ENCODE data around the gene PCBP3. TPM values are rescaled to one million over a fixed set of nuclear protein-coding genes. Genes with fewer than 3 reads are reported as not detected.

PCBP3 gene
- polyA plus RNA-seq, 1 donor from 2014 or later: 1.7 TPM

DNA sequence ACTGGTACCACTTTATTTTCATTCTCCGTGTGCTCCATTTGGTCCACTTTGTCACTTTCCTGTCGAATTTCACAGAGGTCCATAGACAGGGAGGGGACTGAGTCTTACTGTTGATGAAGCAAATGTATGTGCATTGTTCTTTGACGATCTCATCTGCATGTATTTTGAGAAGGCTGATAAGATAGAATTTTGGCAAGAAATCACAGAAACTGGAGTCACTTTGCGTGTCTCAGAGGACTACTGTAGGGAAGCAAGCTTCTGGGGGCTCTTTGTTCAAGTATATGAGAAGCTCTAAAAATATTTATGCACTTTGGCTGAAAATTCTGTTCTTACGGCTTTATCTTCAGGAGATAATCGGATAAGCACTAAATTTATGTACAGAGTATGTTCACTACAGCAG lies 78.1 kb downstream of the PCBP3 start:
- Histone ChIP-seq H4K20me1 (ENCODE audit: insufficient read depth) (no peaks in the 10 kb centered on the region), H3K27me3 (ENCODE audit: insufficient read depth, low read depth, low read length) (no peaks in the 10 kb centered on the region), H2AFZ (ENCODE audit: low read depth, low read length) (no peak overlapping the region), H3K4me2 (ENCODE audit: low read length) (no peak overlapping the region), H3K36me3 (ENCODE audit: insufficient read depth, low read length) (no peaks in the 10 kb centered on the region), H3K9me2 (ENCODE audit: insufficient read depth, low read length) (no peaks in the 10 kb centered on the region), H3K9ac (ENCODE audit: low read length) (no peak overlapping the region), H3F3A (ENCODE audit: insufficient read depth, low read length, poor library complexity, severe bottlenecking) (no peaks in the 10 kb centered on the region), H3K27ac (ENCODE audit: low read length) (no peak overlapping the region), H3K79me2 (replicated peaks; ENCODE audit: insufficient read depth, low read length) (no peaks in the 10 kb centered on the region), H3K4me3 (ENCODE audit: low read length) (no peak overlapping the region), H3K9me3 (ENCODE audit: low read length) (no peaks in the 10 kb centered on the region)
- TF ChIP-seq MXI1 (conservative IDR thresholded peaks at IDR 0.05; ENCODE audit: poor library complexity, severe bottlenecking): no peak
- no peak for TF ChIP-seq EZH2 (IDR thresholded peaks at IDR 0.05; ENCODE audit: borderline replicate concordance, insufficient read depth, low read length, poor library complexity, severe bottlenecking)
- TF ChIP-seq, protein P1, sequence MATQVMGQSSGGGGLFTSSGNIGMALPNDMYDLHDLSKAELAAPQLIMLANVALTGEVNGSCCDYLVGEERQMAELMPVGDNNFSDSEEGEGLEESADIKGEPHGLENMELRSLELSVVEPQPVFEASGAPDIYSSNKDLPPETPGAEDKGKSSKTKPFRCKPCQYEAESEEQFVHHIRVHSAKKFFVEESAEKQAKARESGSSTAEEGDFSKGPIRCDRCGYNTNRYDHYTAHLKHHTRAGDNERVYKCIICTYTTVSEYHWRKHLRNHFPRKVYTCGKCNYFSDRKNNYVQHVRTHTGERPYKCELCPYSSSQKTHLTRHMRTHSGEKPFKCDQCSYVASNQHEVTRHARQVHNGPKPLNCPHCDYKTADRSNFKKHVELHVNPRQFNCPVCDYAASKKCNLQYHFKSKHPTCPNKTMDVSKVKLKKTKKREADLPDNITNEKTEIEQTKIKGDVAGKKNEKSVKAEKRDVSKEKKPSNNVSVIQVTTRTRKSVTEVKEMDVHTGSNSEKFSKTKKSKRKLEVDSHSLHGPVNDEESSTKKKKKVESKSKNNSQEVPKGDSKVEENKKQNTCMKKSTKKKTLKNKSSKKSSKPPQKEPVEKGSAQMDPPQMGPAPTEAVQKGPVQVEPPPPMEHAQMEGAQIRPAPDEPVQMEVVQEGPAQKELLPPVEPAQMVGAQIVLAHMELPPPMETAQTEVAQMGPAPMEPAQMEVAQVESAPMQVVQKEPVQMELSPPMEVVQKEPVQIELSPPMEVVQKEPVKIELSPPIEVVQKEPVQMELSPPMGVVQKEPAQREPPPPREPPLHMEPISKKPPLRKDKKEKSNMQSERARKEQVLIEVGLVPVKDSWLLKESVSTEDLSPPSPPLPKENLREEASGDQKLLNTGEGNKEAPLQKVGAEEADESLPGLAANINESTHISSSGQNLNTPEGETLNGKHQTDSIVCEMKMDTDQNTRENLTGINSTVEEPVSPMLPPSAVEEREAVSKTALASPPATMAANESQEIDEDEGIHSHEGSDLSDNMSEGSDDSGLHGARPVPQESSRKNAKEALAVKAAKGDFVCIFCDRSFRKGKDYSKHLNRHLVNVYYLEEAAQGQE (IDR thresholded peaks at IDR 0.05; ENCODE audit: borderline replicate concordance): no peak
- TF ChIP-seq RAD21 (conservative IDR thresholded peaks at IDR 0.05): no peak
- TF ChIP-seq EP300 (conservative IDR thresholded peaks at IDR 0.05; ENCODE audit: poor library complexity, severe bottlenecking): no peak
- no peak for TF ChIP-seq POLR2AphosphoS5 (IDR thresholded peaks at IDR 0.05)
- TF ChIP-seq SMC3 (conservative IDR thresholded peaks at IDR 0.05; ENCODE audit: poor library complexity): no peak
- TF ChIP-seq, protein P2, sequence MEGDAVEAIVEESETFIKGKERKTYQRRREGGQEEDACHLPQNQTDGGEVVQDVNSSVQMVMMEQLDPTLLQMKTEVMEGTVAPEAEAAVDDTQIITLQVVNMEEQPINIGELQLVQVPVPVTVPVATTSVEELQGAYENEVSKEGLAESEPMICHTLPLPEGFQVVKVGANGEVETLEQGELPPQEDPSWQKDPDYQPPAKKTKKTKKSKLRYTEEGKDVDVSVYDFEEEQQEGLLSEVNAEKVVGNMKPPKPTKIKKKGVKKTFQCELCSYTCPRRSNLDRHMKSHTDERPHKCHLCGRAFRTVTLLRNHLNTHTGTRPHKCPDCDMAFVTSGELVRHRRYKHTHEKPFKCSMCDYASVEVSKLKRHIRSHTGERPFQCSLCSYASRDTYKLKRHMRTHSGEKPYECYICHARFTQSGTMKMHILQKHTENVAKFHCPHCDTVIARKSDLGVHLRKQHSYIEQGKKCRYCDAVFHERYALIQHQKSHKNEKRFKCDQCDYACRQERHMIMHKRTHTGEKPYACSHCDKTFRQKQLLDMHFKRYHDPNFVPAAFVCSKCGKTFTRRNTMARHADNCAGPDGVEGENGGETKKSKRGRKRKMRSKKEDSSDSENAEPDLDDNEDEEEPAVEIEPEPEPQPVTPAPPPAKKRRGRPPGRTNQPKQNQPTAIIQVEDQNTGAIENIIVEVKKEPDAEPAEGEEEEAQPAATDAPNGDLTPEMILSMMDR (IDR thresholded peaks at IDR 0.05; ENCODE audit: poor library complexity, severe bottlenecking): no peak
- no peak for TF ChIP-seq TAF1 (IDR thresholded peaks at IDR 0.05; ENCODE audit: low read depth)

DNA sequence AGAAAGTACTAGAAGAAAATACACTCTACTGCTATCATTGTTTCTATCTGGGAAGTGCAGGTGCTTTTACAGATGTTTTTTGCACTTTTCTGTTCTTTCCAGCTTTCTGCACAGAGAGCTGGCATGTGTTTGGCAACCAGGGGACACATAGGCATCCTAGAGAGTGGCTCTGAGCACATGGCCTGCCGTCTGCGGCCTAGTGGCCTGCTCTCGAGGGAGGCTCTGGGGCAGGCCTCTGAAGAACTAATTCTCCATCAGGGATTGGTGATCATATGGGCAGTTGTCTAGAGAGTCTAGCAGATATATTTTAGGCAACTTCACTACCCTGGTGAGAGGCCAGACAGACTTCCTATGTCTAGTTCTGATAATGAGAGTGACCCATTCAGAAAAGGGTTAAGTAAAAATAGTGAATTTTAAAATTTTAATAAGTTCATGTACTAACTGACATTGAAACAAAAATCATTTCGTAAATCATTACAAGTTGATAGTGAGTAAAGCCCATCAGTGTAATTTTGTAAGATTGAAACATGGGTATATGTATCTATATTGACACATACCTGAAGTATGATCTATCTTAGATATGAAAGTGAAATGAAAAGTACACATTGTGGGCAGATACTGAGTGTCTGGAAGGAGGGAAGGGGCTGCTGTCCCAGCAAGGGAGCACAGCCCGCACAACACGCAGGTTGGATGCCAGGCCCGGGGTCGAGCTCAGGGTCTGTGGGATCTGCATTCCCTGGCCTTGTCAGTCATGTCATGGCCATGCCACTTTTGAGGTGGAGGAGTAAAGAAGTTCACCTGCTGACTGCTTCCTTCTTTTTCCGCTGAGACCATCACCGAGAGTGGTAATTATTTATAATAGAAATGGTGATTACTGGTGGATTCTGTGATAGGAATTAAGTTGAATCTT lies 79.8 kb downstream of the PCBP3 start:
- H2AFZ ChIP-seq (ENCODE audit: low read depth, low read length): no peak overlapping the region
- no peak overlapping the region for H3K9ac ChIP-seq (ENCODE audit: low read length)
- no peak overlapping the region for H3K27ac ChIP-seq (ENCODE audit: low read length)
- TF ChIP-seq RAD21 (conservative IDR thresholded peaks at IDR 0.05) (no peak), SMC3 (conservative IDR thresholded peaks at IDR 0.05; ENCODE audit: poor library complexity) (no peak), TAF1 (IDR thresholded peaks at IDR 0.05; ENCODE audit: low read depth) (no peak), EZH2 (IDR thresholded peaks at IDR 0.05; ENCODE audit: borderline replicate concordance, insufficient read depth, low read length, poor library complexity, severe bottlenecking) (no peak), MXI1 (conservative IDR thresholded peaks at IDR 0.05; ENCODE audit: poor library complexity, severe bottlenecking) (no peak), POLR2AphosphoS5 (IDR thresholded peaks at IDR 0.05) (no peak), EP300 (conservative IDR thresholded peaks at IDR 0.05; ENCODE audit: poor library complexity, severe bottlenecking) (no peak)
- TF ChIP-seq, protein P2 (IDR thresholded peaks at IDR 0.05; ENCODE audit: poor library complexity, severe bottlenecking): no peak
- TF ChIP-seq, protein P1 (IDR thresholded peaks at IDR 0.05; ENCODE audit: borderline replicate concordance): no peak
- no peak overlapping the region for H3K4me2 ChIP-seq (ENCODE audit: low read length)
- no peaks in the 10 kb centered on the region for H3F3A ChIP-seq (ENCODE audit: insufficient read depth, low read length, poor library complexity, severe bottlenecking)
- H3K27me3 ChIP-seq (ENCODE audit: insufficient read depth, low read depth, low read length): no peaks in the 10 kb centered on the region
- H3K9me3 ChIP-seq (ENCODE audit: low read length): no peaks in the 10 kb centered on the region
- no peak overlapping the region for H3K4me3 ChIP-seq (ENCODE audit: low read length)
- no peaks in the 10 kb centered on the region for H4K20me1 ChIP-seq (ENCODE audit: insufficient read depth)
- no peaks in the 10 kb centered on the region for H3K79me2 ChIP-seq (replicated peaks; ENCODE audit: insufficient read depth, low read length)
- H3K9me2 ChIP-seq (ENCODE audit: insufficient read depth, low read length): no peaks in the 10 kb centered on the region
- no peaks in the 10 kb centered on the region for H3K36me3 ChIP-seq (ENCODE audit: insufficient read depth, low read length)

Measured in neural cell (in vitro differentiated cells).